ENCODE data around the gene GABARAPL2.

Gene GABARAPL2

GRCh38 chr16:75558846-75559401 is 7.3 kb upstream of the GABARAPL2 start:
- TF ChIP-seq CTCF (IDR thresholded peaks at IDR 0.05; ENCODE audit: low read depth, low read length) = no peak
- no peaks in the 10 kb centered on the region for H3K36me3 ChIP-seq
- no peaks in the 10 kb centered on the region for H3K27me3 ChIP-seq (ENCODE audit: insufficient read depth, low read depth, severe bottlenecking)
- H3K4me3 ChIP-seq (ENCODE audit: low read depth, low read length) = no peak overlapping the region
- no peak overlapping the region for H3K27ac ChIP-seq
- no peaks in the 10 kb centered on the region for H3K9me3 ChIP-seq (ENCODE audit: severe bottlenecking)
- no peak for DNase-seq

GRCh38 chr16:75559564-75560372 is 6.4 kb upstream of the GABARAPL2 start:
- Histone ChIP-seq H3K9me3 (ENCODE audit: severe bottlenecking) (no peaks in the 10 kb centered on the region), H3K4me3 (ENCODE audit: low read depth, low read length) (no peak overlapping the region), H3K27ac (no peak overlapping the region), H3K36me3 (no peaks in the 10 kb centered on the region), H3K27me3 (ENCODE audit: insufficient read depth, low read depth, severe bottlenecking) (no peaks in the 10 kb centered on the region)
- no peak for DNase-seq
- no peak for TF ChIP-seq CTCF (IDR thresholded peaks at IDR 0.05; ENCODE audit: low read depth, low read length)

- no peak for DNase-seq
- no peak for TF ChIP-seq CTCF (IDR thresholded peaks at IDR 0.05; ENCODE audit: low read depth, low read length)
- no peaks in the 10 kb centered on the region for H3K9me3 ChIP-seq (ENCODE audit: severe bottlenecking)
- H3K27ac ChIP-seq = peak overlapping the region; percentile 69
- peak overlapping the region; percentile 58 for H3K4me3 ChIP-seq (ENCODE audit: low read depth, low read length)
- no peaks in the 10 kb centered on the region for H3K27me3 ChIP-seq (ENCODE audit: insufficient read depth, low read depth, severe bottlenecking)
- H3K36me3 ChIP-seq = peaks cover 33% of the 10 kb centered on the region
Measured at GRCh38 chr16:75565640-75566039, 539 bp upstream of the GABARAPL2 start.

DNA sequence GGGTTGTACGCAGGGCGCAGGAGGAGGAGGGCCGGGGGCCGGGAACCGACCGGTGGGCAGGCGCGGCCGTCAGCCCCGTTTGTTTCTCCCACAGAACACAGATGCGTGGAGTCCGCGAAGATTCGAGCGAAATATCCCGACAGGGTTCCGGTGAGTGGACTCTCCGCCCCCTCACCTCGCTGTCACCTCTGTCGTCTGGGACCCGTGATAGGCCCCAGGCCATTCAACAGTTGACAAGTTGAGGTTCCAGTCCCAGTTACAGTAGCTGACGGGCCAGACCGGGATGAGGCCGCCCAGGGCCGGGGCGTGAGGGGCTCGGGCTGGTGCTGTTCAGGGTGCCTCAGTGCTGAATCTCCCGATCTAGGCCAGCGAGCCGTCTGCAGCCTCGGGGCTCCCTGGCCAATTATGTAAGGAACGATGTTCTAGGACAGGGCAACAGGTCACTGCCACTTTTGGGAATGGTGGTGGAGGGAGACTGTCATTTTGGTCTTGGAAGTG is 628 bp downstream of the GABARAPL2 start:
- DNase-seq = no peak
- peaks cover 43% of the 10 kb centered on the region for H3K36me3 ChIP-seq
- H3K27me3 ChIP-seq (ENCODE audit: insufficient read depth, low read depth, severe bottlenecking) = no peaks in the 10 kb centered on the region
- no peak for TF ChIP-seq CTCF (IDR thresholded peaks at IDR 0.05; ENCODE audit: low read depth, low read length)
- peak overlapping the region; percentile 69 for H3K27ac ChIP-seq
- H3K4me3 ChIP-seq (ENCODE audit: low read depth, low read length) = peak overlapping the region; percentile 58
- H3K9me3 ChIP-seq (ENCODE audit: severe bottlenecking) = no peaks in the 10 kb centered on the region

DNA sequence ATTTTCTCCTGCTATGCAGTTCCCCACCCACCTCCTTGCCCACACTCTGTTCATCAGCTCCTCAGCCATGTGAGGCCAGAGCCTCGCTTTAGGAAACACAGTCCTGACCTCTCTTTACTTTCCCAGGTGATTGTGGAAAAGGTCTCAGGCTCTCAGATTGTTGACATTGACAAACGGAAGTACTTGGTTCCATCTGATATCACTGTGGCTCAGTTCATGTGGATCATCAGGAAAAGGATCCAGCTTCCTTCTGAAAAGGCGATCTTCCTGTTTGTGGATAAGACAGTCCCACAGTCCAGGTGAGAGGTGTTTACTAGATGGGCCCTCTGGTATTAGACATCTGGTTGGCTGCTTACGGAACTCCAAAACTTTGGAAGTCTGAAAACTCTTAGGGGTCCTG is 1.7 kb downstream of the GABARAPL2 start:
- peaks cover 54% of the 10 kb centered on the region for H3K36me3 ChIP-seq
- no peaks in the 10 kb centered on the region for H3K27me3 ChIP-seq (ENCODE audit: insufficient read depth, low read depth, severe bottlenecking)
- H3K4me3 ChIP-seq (ENCODE audit: low read depth, low read length) = no peak overlapping the region
- no peak for TF ChIP-seq CTCF (IDR thresholded peaks at IDR 0.05; ENCODE audit: low read depth, low read length)
- DNase-seq = no peak
- no peaks in the 10 kb centered on the region for H3K9me3 ChIP-seq (ENCODE audit: severe bottlenecking)
- no peak overlapping the region for H3K27ac ChIP-seq

Data from WERI-Rb-1 (cell line).